WI38 (cell line): Measurements from ENCODE around the gene SCART1.

Source experiments
- H3K4me3 ChIP-seq: 2 replicates; pipeline ENCODE4 v1.5.1; 2011; ENCODE audit warnings: low read depth, mild to moderate bottlenecking, control low read depth, low read length
- CTCF ChIP-seq: IDR thresholded peaks from 2 replicates; pipeline ENCODE4 v1.5.1; 2012; ENCODE audit warnings: low read depth, mild to moderate bottlenecking, control low read depth, low read length

The SCART1 gene

GRCh38 chr10:133446979-133447378, 6.8 kb upstream of the SCART1 start:
- H3K4me3 ChIP-seq, result no peak overlapping the region
- no peak for TF ChIP-seq CTCF

DNA sequence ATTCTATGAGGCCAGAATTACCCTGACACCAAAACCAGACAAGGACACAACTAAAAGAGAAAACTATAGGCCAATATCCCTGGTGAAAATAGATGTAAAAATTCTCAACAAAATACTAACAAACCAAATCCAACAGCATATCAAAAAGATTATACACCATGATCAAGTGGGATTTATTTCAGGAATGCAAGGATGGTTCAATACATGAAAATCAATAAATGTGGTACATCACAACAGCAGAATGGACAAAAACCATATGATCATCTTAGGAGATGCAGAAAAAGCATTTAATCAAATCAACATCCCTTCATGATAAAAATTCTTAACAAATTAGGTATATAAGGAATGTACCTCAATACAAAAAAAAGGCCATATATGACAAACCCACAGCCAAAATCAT, 5.6 kb upstream of the SCART1 start:
- TF ChIP-seq CTCF, result no peak
- no peak overlapping the region for H3K4me3 ChIP-seq

DNA sequence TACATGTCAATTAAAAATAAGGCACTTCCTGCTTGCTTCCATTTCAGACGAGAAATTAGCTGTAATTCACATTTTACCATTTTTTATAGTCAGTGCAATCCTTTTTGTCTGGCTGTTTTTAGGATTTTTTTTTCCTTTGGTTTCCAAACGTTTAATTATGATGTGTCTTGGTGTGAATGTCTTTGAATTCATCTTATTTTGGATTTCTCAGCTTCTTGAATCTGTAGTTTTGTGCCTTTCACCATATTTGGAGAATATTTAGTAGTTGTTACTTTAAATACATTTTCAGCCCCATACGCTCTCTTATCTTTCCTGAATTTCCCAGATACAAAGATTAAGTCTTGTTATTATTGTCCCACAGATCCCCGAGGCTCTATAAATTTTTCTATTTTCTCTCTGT, 2.4 kb upstream of the SCART1 start:
- no peak for TF ChIP-seq CTCF
- H3K4me3 ChIP-seq, result no peak overlapping the region

DNA sequence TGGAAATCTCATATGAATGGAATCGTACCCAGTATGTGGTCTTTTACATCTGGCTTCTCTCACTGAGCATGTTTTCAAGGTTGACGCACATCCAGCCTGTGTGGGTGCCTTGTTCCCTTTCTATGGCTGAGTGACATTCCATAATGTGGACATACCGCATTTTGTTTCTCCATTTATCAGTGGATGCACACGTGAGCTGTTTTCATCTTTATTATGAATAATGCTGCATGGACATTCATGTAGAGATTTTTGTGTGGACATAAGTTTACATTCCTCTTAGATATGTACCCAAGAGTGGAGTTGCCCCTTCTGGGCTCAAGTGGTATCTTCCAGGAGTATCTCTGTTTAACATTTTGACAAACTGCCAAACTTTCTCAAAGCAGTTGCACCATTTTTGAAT, 1.3 kb upstream of the SCART1 start:
- no peak overlapping the region for H3K4me3 ChIP-seq

GRCh38 chr10:133454204-133454893, 604 bp downstream of the SCART1 start:
- H3K4me3 ChIP-seq, result no peak overlapping the region
- TF ChIP-seq CTCF, result no peak

More for the DNA sequence above, 1.3 kb upstream of the SCART1 start:
- no peak for TF ChIP-seq CTCF

- no peak for TF ChIP-seq CTCF
- H3K4me3 ChIP-seq, result no peak overlapping the region
Measured at GRCh38 chr10:133455196-133455595, 1.5 kb downstream of the SCART1 start.

GRCh38 chr10:133455611-133456031, 1.9 kb downstream of the SCART1 start:
- no peak for TF ChIP-seq CTCF
- no peak overlapping the region for H3K4me3 ChIP-seq
